HPDE6-E6E7 (cell line): Measurements from ENCODE around the gene CARD9.
A peak's percentile ranks its signal among the peaks of the same experiment; 100 is the strongest.
"Not testable (repeated sequence)": the region's sequence is repeated elsewhere in the genome, so short reads cannot be mapped to it uniquely, and the experiment has no call there.

Experiments
- DNase-seq: peaks from one replicate; pipeline ENCODE4 v3.0.0; 2011; ENCODE audit warnings: missing footprints; ENCODE audit errors: extremely low spot score

The CARD9 gene, protein sequence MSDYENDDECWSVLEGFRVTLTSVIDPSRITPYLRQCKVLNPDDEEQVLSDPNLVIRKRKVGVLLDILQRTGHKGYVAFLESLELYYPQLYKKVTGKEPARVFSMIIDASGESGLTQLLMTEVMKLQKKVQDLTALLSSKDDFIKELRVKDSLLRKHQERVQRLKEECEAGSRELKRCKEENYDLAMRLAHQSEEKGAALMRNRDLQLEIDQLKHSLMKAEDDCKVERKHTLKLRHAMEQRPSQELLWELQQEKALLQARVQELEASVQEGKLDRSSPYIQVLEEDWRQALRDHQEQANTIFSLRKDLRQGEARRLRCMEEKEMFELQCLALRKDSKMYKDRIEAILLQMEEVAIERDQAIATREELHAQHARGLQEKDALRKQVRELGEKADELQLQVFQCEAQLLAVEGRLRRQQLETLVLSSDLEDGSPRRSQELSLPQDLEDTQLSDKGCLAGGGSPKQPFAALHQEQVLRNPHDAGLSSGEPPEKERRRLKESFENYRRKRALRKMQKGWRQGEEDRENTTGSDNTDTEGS

DNA sequence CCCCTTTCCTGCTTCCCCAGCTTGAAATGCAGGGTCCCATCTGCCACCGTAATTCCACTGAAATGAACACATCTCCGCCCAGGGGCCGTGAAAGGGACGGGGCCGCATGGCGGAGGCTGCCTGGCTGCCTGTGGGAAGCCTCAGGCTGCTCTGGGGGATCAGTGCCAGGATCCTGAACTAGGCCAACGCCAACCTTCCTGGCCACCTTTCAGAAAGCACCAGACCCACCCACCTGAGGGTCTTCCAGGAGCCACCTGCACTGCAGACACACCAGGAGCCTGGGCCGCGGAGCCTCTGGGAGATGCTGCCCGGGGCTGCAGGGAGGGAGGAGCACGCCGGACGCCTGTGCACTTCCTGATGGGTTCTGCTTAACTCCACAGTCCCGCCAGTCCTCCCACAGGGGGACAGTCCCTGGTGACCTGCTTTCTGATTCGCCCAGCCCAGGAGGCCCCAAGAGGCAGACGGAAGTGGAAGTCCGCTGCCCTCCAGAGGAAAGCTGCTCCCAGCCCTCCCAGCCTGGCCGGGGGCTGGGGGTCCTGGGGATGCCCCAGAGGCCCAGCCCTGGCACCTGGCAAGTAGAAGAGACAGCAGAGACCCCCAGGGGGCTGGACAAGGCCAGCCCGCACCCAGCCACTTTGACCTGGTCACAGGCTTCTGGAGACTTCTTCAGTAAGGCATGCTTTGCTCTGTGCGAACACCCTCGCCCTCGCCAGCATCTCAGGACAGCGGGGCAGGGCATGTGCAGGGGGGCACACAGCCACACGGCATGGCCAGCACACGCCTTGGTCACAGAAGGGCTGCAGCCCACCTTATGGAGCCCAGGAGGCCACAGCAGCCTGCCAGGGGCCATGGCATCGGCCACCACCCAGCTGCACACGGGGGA, at the start of gene CARD9:
CARD9 (minus strand) TSS at position 370 of the 883 bp plus-strand sequence. CDS start 1,591 bp downstream, outside the sequence.
- DNase-seq, result no peak

DNA sequence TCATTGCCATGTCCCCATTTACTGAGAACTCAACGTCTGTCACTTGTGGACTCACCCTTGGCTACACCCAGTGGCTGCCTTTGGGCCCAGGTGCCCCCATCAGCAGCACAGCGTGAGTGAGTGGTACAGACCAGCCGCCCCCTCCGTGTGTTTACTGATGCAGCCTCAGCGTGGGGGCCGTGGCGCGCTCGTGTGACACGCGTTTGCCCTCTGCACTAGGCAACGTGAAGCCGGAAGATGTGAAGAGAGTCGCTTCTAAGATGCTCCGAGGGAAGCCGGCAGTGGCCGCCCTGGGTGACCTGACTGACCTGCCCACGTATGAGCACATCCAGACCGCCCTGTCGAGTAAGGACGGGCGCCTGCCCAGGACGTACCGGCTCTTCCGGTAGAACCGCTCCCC, 49.4 kb upstream of the CARD9 start:
- no peak for DNase-seq

DNA sequence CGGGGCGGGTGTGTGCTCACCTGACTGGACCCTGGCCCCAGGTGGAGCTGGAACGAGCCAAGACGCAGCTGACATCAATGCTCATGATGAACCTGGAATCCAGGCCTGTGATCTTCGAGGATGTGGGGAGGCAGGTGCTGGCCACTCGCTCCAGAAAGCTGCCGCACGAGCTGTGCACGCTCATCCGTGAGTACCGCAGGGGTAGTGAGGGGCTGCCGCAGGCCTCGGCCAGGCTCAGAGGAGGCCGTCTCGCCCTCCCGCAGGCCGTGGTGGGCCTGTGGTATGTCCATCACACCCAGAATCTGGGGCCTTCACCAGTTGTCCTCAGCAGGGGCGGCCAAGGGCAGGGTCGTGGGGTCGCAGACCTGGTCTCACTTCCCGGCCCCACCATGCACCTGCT, 48.3 kb upstream of the CARD9 start:
- DNase-seq, result no peak

DNA sequence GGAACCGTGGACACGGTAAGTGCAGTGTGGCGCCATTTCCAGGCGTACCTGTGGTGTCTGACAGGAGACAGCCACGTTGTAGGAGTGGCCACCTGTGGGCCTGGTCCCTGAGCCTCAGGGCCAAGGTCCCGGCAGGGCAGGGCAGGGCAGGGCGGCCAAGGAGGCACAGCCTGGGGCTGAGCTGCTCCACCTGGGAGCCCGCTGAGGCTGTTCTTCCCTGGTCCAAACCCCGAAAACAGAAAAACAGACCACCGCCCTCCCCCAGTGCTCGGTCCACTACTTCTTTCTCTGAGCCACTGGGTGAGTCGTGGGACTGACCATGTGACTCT, 45.6 kb upstream of the CARD9 start:
- no peak for DNase-seq

DNA sequence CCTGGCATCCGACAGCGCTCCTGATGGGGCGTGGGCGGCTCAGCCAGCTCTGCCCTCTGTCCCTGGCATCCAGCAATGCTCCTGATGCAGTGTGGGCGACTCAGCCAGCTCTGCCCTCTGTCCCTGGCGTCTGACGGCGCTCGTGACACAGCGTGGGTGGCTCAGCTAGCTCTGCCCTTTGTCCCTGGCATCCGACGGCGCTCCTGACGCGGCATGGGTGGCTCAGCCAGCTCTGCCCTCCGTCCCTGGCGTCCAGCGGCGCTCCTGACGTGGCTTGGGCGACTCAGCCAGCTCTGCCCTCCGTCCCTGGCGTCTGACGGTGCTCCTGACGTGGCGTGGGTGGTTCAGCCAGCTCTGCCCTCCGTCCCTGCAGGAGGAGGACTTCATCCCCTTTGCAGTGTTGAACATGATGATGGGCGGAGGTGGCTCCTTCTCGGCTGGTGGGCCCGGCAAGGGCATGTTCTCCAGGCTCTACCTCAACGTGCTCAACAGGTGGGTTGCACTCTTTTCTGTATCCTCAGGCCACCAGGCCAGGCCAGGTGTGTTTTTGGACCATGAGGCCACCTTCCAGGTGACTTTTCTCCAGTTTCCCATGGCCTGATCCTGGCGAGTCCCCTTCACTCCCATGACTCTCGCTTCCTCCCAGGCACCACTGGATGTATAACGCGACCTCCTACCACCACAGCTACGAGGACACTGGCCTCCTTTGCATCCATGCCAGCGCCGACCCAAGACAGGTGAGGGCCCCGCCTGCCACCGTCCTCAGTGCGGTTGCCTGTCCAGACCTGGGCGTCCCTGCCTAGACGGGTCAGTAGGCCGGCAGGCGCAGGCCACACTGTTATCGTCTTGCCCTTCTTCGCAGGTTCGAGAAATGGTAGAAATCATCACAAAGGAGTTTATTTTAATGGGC, 45.0 kb upstream of the CARD9 start:
- DNase-seq, result no peak

DNA sequence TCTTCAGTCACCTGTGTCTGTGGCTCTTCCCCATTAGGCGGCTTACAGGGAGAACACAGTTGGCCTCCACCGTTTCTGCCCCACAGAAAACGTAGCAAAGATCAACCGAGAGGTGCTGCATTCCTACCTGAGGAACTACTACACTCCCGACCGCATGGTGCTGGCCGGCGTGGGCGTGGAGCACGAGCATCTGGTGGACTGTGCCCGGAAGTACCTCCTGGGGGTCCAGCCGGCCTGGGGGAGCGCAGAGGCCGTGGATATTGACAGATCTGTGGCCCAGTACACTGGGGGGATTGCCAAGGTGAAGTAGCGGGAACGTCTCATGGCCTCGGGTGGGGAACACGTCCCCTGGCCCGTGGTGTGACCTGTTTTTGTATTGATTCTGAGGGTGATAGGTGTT, 43.4 kb upstream of the CARD9 start:
- DNase-seq, result no peak

DNA sequence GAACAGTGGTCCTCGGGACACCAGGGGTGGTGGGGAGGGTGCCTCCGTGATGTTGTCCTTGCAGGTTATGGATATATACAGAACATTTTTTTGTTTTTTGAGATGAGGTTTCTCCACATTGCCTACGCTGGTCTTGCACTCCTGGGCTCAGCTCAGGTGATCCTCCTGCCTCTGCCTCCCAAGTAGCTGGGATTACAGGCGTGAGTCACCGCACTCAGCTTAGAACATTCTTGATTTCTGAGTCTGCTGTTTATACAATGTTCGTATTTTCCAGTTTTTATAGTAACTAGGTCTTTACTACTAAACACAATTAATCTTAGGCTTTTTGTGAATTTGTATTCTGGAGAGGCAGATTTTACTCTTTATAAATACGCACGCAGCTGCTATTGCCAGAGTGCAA, 43.0 kb upstream of the CARD9 start:
- no peak for DNase-seq

DNA sequence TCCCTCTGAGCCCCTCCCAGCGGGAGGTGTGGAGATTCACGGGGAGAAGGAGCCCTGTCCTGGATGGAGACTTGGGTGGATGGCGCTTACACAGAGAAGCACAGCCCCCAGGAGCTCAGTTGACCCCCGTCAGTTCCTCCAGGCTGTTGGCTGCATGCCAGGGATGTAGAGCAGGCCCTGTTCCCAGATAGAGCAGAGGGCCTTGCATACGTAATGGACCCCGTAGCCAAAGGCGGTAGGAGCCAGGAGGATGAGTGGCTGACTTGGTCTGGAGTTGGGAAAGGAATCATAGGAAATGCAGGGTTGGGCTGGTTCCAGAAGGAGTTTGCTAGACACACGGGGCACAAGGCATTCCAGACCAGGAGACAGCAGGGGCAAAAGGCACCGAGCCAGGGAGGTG, 39.5 kb upstream of the CARD9 start:
- no peak for DNase-seq

DNA sequence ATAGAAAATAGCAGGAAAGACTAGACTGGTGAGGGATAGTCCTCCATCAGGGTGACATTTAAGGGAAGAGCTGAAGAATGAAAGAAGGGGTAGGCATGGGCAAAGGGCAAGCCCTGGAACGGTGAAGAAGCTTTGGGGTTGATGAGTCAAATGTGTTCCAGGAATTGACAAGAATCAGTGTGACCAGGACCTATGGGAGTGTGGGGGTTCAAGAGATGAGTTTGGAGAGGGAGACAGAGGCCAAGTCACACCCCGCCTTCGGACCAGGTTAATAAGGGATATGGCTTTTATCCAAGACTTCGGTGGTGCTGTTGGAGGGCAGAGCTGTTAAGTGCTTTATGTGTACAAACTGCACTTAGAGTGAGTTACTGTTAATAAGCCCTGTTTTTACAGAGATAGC, 37.9 kb upstream of the CARD9 start:
- no peak for DNase-seq

DNA sequence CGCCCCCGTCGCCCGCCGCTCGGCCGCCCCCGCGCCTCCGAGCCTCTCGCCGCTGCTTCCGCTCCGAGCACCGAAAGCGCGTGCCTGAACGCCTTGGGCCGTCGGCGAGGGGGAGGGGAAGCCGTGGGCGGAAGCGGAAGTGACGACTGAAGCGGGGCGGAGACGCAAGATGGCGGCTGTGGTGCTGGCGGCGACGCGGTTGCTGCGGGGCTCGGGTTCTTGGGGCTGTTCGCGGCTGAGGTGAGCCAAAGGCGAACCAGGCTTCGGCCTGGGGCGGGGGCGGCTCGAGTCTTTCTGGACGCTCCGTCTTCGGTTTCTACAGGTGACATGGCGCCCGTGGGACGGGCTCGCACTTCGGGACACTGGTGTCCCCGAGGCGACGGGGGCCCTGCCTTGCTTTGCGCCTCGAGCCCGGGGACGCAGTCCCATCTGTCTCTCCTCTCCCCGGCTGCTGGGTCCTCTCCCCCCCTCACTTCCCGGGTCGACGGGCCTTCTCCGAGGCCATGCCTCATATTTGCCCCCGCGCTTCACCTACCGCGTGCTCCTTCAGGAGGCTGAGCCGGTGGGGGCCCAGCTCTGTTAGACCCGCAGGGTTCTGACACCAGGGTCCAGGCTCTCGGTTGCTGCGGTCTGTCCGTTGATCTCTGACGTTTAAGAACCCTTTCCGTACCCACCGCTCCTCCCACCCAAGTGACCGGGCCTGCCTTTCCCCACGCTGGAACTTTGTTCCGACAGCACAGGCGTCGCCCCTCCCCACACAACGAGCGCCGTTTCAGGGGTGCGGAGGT, 37.2 kb upstream of the CARD9 start, which contains the start of the genes ENTR1 and PMPCA:
ENTR1 (minus strand) TSS at position 115 of the 788 bp plus-strand sequence. CDS start 217 bp downstream, outside the sequence.
PMPCA (plus strand) TSS at position 159 of the 788 bp plus-strand sequence; CDS start at position 170, 11 bp downstream.
- peak; percentile 91 for DNase-seq

DNA sequence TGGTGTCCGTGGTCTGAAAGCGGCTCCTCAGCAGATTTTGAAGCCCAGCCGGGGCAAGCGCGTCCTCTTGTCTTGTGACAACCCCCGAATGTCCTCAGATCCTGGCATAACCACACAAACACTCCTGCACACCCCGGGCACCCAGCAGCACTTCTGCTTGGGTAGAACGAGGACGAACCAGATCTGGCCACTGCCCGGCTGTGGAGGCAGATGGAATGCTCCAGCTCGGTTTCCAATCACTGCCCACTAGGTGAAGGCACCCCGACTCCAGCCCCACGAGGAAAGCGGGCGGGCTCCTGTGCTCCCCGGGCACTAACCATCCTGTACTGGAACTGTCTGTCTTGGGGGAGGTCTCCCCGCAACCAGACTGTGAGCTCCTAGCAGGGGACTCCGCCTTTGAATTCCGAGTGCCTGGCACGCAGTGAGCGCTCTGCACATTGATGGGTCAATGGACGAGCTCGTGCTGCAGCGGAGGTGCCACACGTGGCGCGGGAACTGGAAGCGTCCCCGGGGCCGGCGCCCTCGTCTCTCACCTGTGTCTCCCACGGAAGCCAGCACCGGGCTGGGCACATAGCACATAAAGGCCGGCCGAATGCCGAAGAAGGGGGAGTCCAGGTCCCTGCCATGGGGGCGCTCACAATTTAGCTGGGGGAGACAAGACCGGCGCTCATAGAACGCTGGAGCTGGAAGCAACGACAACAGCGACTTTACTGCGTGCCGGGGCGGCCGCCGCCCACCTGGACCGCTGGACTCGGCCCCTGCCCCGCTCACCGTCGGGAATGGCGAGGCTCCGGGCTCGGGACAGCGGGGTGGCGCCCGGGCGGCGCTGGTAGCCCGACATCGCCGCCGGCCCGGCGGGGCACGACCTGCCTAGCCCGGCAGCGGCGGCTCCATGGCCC, 36.3 kb upstream of the CARD9 start:
- DNase-seq, result peak; percentile 59

DNA sequence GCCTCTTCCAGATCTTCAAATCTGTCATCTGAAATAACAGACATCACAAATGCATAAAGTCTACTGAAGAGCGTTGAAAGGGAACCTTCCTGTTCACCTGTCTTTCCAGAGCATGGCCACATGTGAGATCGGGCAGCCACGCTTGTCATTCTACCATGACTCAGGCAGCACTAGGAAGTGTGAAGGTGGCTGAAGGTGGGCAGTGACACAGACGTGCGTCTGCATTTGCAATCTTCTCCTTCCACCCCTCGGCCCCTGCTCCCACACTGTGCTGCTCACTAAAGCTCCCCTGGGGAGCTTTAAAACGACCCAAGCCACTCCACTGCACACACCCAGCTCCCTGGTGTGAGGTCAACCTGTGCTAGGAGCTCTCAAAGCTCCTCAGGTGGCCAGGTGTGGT, 34.4 kb upstream of the CARD9 start:
- DNase-seq, result no peak

DNA sequence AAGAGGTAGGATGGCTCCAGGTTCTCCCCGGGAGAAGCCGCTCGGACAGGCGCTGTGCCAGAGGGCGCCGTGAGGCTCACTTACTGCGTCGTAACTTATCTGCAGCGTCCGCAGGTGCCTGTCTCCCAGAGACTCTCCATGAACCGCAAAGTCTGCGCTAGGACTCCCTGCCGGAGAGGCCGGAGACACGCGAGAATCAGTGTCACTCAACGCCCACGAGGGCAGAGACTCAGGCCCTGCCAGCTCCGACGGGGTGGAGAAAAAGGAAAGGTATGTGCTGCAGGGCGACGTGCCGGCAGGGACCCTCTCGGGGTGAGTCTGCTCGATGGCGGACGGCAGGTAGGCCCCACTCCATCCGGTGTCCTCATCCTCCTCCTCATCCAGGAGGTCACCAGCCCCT, 33.6 kb upstream of the CARD9 start:
- not testable (repeated sequence) for DNase-seq

DNA sequence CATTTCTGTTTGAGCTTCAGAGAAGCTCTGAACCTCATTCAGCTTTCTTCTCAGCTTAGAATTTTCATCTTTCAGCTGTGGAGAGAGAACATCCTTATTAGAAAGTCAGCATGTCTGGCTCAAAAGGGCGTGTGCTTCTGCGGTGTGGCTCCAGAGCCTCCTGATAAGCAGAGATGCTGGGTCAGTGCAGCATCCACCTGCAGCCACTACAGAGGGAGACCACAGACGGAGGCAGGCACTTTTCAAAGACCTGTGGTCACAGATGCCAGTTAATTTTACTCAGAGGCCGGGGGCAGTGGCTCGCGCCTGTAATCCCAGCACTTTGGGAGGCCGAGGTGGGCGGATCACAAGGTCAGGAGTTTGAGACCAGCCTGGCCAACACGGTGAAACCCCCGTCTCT, 32.4 kb upstream of the CARD9 start:
- DNase-seq, result not testable (repeated sequence)

DNA sequence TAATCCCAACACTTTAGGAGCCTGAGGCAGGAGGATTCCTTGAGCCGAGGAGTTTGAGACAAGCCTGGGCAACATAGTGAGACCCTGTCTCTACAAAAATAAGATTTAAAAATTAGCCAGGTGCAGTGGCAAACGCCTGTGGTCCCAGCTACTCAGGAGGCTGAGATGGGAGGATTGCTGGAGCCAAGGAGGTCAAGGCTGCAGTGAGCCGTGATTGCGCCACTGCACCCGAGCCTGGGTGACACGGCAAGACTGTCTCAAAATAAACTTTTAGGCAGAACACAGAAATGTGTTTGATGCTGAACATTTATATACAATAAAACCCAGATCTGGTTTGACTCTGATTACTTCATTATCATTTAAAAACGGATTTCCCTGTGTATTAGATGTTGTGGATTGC, 32.0 kb upstream of the CARD9 start:
- DNase-seq, result no peak

DNA sequence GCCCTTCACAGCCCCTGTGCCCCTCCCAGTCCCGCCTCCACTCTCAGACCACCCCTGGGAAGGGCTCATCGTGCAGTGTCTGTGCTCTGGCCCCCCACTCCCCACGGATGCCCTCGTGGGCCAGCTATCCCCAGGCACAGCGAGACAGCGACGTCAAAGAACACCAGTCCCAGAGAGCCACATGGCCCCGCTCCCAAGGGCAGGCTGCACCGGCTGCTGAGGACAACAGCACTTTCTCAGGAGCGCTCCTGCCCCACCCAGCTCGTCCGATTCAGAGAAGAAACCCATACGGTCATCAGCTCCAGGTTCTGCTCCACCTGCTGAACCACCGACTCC, 31.3 kb upstream of the CARD9 start:
- DNase-seq, result no peak

DNA sequence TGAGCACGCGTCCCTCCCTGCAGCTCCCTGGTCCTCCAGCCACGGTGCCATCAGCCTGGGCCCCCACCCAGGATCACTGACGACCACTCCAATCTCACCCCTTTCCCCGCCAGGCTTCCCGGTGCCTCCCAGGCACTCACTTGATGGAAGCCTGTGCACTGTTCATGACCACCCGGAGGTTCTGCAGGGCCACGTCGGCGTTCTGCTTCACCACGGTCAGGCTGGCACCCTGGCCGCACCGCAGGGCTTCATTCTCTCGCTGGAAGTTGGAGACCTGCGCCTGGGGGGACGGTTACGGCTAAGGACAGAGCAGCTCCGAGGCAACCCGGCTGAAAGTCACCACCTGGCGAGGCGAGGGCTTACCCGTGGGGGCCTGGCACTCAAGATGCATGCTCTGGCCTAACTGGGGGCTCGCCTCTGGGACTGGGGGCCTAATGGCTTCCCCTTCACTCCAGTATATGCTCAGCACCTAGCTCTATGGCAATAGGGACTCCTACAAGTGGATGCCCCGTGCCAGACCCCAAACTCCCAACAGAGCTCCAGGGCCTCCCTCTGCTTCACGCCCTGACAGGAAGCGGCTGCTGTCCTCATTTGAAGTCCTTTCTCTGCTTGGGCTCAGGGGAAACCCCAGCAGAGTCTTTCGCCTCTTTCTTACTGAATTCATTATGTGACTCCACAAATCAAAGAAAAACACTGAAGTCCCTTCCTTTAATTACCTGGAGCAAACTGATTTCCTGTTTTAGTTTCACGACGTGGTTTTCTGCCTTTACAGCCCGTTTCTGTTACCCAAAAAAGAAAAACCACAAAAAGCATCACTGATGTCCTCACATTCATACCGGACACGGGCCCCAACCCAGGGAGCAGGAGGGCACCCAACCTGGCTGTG, 30.7 kb upstream of the CARD9 start:
- no peak for DNase-seq

DNA sequence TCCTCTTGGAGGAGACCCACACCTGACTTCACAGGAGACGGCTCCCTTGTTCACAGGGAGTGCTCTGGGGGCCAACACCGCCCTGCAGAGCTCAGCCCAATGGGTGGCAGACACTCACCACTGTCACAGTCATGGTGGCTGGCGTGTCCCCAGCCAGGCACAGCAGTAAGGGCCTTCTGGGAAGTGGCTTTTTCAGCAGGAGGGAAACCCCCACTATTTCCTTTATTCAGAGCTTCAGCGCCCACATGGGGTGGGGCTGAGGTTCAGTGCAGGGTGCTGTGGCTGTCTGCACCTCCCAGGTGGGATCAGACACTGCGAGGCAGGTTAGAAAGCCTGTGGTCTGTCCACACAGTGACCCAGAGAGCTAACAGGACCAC, 30.1 kb upstream of the CARD9 start:
- no peak for DNase-seq

DNA sequence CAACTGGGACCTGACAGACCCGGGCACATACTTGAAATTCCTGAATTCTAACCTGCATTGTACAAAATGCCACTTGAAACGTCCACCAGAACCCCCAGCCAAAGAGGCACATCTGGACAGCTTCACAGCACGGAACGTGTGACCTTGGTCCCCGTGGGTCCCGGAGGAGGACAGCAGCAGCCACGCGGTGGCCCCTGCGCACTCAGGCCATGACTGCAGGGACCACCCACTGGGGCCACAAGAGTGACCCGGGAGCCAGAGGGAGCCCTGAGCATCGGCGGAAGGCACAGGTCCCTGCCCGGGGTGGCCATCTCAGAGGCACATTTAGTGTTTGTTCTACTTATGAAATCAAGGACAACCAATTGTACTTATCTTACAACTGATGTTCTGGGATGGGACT, 28.6 kb upstream of the CARD9 start:
- DNase-seq, result no peak
